Upper lobe of left lung (tissue), 4 donors: Measurements from ENCODE around the gene ASPHD2.

ENCODE experiments used
- CTCF ChIP-seq, 6 experiments: fragments of 450-650 bp in 4 of 6; fragments of 200-600 bp in 2 of 6; sonication (generic) in 2 of 6; IDR thresholded peaks; one replicate each; pipeline ENCODE4 v1.5.1; 2016 to 2019; ENCODE audit warnings: antibody characterized with exemption in 6 of 6
- EP300 ChIP-seq, 4 donors: sonication (generic); formaldehyde crosslinking; IDR thresholded peaks; one replicate each; pipeline ENCODE4 v1.5.1; 2017; ENCODE audit warnings: antibody characterized with exemption in 4 of 4, control low read depth in 2 of 4
- POLR2AphosphoS5 ChIP-seq, 2 donors: sonication (generic); formaldehyde crosslinking; IDR thresholded peaks; one replicate each; pipeline ENCODE4 v1.5.1; 2017; ENCODE audit warnings: antibody characterized with exemption in 2 of 2

DNA sequence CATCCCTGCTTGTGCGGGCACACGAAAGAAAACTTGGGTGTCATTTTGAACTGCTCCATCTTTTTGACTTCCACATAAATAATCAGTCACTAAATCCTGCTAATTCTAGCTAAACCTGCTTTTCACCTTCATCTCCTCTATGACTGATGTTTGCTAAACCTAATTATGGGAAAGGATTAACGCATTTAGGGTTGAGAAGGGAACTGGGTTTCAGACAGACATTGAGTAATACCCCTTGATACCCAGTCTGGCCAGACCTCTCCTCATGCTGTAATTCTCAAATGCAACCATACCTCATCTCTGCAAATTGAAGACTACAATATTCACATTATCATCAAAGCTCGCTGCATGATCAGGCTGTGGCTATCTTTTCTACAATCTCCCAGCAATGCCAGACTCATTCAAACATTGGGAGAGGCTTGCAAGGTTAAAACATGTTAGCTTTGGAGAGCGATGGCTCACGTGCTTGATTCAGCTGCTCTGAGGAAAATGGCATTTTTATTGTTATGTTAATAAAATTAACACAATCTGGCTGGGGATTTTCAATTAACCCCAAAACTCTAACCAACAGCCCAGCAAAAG, 52.1 kb downstream of the ASPHD2 start:
- TF ChIP-seq EP300 (IDR thresholded peaks at IDR 0.05) (no peak), POLR2AphosphoS5 (IDR thresholded peaks at IDR 0.05) (no peak), CTCF (IDR thresholded peaks at IDR 0.05) (no peak)
